ENCODE data around the gene XPA.
"Not testable (repeated sequence)": the region's sequence is repeated elsewhere in the genome, so short reads cannot be mapped to it uniquely, and the experiment has no call there.

XPA gene

DNA sequence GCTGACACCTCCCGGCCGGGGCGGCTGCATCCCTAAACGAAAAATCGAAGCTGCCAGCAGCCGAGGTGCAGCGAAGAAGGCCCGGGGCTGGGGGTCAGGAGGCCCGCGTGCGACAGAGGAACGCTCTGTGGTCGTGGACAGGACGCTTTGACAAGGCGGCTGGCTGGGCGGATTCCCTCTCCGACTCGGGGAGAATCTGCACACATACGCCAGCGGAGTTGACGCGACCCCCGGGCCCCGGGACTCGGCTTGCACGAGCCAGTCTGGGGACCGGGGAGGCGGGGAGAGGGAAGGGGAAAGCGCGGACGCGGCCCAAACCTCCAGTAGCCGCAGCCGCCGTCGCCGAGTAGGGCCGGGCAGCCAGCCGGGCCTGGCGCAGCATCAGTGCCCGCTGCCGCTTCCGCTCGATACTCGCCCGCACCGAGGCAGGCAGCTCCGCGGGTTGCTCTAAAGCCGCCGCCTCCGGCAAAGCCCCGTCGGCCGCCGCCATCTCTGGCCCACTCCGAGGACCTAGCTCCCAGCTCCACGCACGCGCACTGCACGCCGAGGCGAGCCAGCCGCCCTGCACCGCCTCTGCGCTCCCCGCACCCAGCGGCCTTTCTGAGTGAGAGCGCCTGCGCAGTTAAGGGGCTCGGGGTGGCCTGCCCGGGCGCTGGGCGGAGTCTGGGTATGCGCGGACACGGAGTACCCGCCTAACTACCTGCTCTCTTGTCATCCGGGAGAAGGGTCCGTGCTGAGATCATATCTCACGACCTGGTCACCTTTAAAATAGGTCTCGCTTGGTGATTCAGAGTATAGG, at the start of gene XPA:
Gene XPA (minus strand): TSS at position 538 of the 799 bp plus-strand sequence. CDS start 48 bp downstream, at position 490.
- Histone ChIP-seq H3K4me1 (ENCODE audit: insufficient read depth, insufficient read length) (peaks cover 4% of the 10 kb centered on the region), H3K4me3 (ENCODE audit: insufficient read length, low read depth) (peak within 1 kb of the TSS; percentile 91), H3K9me3 (ENCODE audit: insufficient read depth, low read length) (no peaks in the 10 kb centered on the region), H3K36me3 (ENCODE audit: insufficient read depth, insufficient read length, low read length) (peaks cover 13% of the 10 kb centered on the region), H3K27me3 (ENCODE audit: insufficient read depth, insufficient read length) (peaks cover 43% of the 10 kb centered on the region), H3K9ac (ENCODE audit: insufficient read length, low read depth) (peak within 1 kb of the TSS; percentile 95)
- DNase-seq (ENCODE audit: low read depth, low spot score), result peak; percentile 92
- TF ChIP-seq YY1 (IDR thresholded peaks at IDR 0.05; ENCODE audit: insufficient read depth, insufficient read length) (no peak), SUZ12 (IDR thresholded peaks at IDR 0.05; ENCODE audit: extremely low read depth, insufficient read depth, insufficient read length) (no peak), ZNF274 (IDR thresholded peaks at IDR 0.05; ENCODE audit: low read depth, low read length) (no peak)

DNA sequence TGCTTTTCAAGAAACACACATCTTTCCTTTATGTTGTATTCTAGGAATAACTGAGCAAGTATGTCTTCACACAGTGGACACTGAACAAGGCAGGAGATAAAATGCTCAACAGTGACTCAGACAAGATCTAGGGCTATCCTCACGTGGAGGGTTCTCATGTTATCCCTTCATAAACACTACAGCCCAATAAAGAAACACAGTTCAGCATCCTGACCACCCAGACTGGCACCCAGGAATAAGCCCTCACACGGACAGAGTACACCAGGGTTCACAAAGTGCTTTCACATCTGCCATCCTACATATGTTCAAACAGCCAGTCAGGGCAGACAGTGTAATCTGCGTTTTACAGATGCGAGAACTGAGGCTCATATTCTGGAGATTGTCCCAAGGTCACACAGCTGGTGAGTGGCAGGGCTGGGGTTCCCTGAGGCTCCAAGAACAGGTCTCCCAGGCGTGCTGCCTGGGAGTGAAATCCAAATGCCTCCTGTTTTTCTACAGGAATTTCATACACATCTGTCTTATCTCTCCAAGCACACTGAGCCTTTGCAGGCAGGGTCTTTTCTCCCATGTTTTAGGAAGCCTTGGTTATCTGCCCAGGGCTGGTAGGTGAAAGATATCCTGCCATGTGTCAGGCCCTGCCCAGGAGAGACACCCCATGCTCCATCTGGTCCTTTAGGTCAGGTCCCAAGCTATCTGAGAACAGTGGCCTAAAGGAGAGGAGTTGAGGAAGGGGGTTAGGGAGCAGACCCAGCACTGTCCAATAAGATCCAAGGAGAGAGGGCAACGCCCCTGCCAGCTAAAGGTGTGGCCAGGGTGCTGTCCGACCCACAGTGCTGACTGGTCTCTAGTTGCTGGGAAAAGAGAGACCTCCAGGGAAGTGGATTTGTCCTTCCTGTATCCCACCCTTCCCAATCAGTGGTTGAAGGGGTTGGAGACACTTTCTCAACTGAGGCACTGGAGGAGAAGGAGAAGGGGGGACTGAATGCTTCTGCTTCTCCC, 47.9 kb upstream of the XPA start:
- Histone ChIP-seq H3K9me3 (ENCODE audit: insufficient read depth, low read length) (peaks cover 12% of the 10 kb centered on the region; the same call in 1 of the 2 replicates), H3K4me3 (ENCODE audit: insufficient read length, low read depth) (no peak overlapping the region), H3K4me1 (ENCODE audit: insufficient read depth, insufficient read length) (peaks cover 8% of the 10 kb centered on the region), H3K9ac (ENCODE audit: insufficient read length, low read depth) (no peak overlapping the region), H3K27me3 (ENCODE audit: insufficient read depth, insufficient read length) (peaks cover 23% of the 10 kb centered on the region), H3K36me3 (ENCODE audit: insufficient read depth, insufficient read length, low read length) (no peaks in the 10 kb centered on the region)
- no peak for DNase-seq (ENCODE audit: low read depth, low spot score)
- TF ChIP-seq ZNF274 (IDR thresholded peaks at IDR 0.05; ENCODE audit: low read depth, low read length) (no peak), SUZ12 (IDR thresholded peaks at IDR 0.05; ENCODE audit: extremely low read depth, insufficient read depth, insufficient read length) (no peak), YY1 (IDR thresholded peaks at IDR 0.05; ENCODE audit: insufficient read depth, insufficient read length) (no peak)

DNA sequence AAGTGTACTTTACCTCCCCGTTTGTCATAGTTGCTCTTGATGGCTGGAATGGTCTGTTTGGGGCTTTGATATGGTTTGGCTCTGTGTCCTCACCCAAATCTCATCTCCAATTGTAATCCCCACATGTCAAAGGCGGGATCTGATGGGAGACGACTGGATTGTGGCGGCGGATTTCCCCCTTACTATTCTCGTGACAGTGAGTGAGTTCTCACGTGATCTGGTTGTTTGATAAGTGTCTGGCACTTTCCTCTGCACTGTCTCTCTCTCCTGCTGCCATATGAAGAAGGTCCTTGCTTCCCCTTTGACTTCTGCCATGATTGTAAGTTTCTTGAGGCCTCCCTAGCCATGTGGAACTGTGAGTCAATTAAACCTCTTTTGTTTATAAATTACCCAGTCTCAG, 46.9 kb upstream of the XPA start:
- not testable (repeated sequence) for H3K36me3 ChIP-seq (ENCODE audit: insufficient read depth, insufficient read length, low read length); H3K4me1 ChIP-seq (ENCODE audit: insufficient read depth, insufficient read length); DNase-seq (ENCODE audit: low read depth, low spot score); H3K4me3 ChIP-seq (ENCODE audit: insufficient read length, low read depth); H3K9ac ChIP-seq (ENCODE audit: insufficient read length, low read depth)
- peaks cover 31% of the 10 kb centered on the region for H3K27me3 ChIP-seq (ENCODE audit: insufficient read depth, insufficient read length)
- H3K9me3 ChIP-seq (ENCODE audit: insufficient read depth, low read length), result peaks cover 12% of the 10 kb centered on the region; the same call in 1 of the 2 replicates

DNA sequence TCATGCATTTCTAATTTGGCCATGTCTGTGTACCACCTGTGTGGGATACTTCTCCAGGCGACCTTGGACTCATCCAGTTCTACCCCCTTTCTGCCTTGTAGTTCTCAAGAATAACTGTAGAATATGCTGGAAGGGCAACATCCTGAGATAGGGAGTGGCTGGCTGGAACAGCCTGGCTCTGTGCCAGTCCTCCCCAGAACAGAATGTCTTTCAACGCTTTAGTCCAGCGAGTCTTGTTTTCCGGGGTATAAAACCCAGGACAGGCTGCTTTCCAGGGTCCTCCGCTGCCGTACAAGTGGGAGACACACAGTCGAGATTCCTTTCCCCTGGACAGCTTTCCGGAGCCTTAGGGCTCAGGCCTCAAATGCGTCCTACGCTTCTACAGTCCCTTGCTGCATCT, 45.4 kb upstream of the XPA start:
- Histone ChIP-seq H3K4me3 (ENCODE audit: insufficient read length, low read depth) (no peak overlapping the region), H3K4me1 (ENCODE audit: insufficient read depth, insufficient read length) (peaks cover 5% of the 10 kb centered on the region), H3K27me3 (ENCODE audit: insufficient read depth, insufficient read length) (peaks cover 31% of the 10 kb centered on the region), H3K36me3 (ENCODE audit: insufficient read depth, insufficient read length, low read length) (no peaks in the 10 kb centered on the region), H3K9ac (ENCODE audit: insufficient read length, low read depth) (no peak overlapping the region), H3K9me3 (ENCODE audit: insufficient read depth, low read length) (peaks cover 13% of the 10 kb centered on the region; the same call in 1 of the 2 replicates)
- no peak for DNase-seq (ENCODE audit: low read depth, low spot score)
- TF ChIP-seq ZNF274 (IDR thresholded peaks at IDR 0.05; ENCODE audit: low read depth, low read length), result no peak
- no peak for TF ChIP-seq SUZ12 (IDR thresholded peaks at IDR 0.05; ENCODE audit: extremely low read depth, insufficient read depth, insufficient read length)
- TF ChIP-seq YY1 (IDR thresholded peaks at IDR 0.05; ENCODE audit: insufficient read depth, insufficient read length), result no peak

DNA sequence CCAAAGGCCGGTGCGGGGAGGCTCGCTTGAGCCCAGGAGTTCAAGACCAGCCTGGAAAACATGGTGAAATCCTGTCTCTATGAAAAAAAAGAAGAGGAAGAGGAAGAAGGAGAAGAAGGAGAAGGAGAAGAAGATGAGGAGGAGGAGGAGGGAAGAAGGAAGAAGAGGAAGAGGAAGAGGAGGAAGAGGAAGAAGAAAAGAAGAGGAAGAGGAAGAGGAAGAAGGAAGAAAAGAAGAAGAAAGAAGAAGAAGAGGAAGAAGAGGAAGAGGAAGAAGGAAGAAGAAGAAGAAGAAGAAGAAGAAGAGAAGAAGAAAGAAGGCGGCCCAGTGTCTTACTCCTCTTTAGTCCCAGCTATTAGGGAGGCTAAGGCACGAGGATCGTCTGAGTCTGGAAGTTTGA, 44.8 kb upstream of the XPA start:
- Histone ChIP-seq H3K36me3 (ENCODE audit: insufficient read depth, insufficient read length, low read length) (no peaks in the 10 kb centered on the region), H3K9me3 (ENCODE audit: insufficient read depth, low read length) (peaks cover 17% of the 10 kb centered on the region; the same call in 1 of the 2 replicates), H3K9ac (ENCODE audit: insufficient read length, low read depth) (no peak overlapping the region), H3K4me1 (ENCODE audit: insufficient read depth, insufficient read length) (no peaks in the 10 kb centered on the region), H3K4me3 (ENCODE audit: insufficient read length, low read depth) (no peak overlapping the region), H3K27me3 (ENCODE audit: insufficient read depth, insufficient read length) (peaks cover 31% of the 10 kb centered on the region)
- no peak for DNase-seq (ENCODE audit: low read depth, low spot score)
- TF ChIP-seq ZNF274 (IDR thresholded peaks at IDR 0.05; ENCODE audit: low read depth, low read length), result no peak
- no peak for TF ChIP-seq SUZ12 (IDR thresholded peaks at IDR 0.05; ENCODE audit: extremely low read depth, insufficient read depth, insufficient read length)
- TF ChIP-seq YY1 (IDR thresholded peaks at IDR 0.05; ENCODE audit: insufficient read depth, insufficient read length), result no peak

DNA sequence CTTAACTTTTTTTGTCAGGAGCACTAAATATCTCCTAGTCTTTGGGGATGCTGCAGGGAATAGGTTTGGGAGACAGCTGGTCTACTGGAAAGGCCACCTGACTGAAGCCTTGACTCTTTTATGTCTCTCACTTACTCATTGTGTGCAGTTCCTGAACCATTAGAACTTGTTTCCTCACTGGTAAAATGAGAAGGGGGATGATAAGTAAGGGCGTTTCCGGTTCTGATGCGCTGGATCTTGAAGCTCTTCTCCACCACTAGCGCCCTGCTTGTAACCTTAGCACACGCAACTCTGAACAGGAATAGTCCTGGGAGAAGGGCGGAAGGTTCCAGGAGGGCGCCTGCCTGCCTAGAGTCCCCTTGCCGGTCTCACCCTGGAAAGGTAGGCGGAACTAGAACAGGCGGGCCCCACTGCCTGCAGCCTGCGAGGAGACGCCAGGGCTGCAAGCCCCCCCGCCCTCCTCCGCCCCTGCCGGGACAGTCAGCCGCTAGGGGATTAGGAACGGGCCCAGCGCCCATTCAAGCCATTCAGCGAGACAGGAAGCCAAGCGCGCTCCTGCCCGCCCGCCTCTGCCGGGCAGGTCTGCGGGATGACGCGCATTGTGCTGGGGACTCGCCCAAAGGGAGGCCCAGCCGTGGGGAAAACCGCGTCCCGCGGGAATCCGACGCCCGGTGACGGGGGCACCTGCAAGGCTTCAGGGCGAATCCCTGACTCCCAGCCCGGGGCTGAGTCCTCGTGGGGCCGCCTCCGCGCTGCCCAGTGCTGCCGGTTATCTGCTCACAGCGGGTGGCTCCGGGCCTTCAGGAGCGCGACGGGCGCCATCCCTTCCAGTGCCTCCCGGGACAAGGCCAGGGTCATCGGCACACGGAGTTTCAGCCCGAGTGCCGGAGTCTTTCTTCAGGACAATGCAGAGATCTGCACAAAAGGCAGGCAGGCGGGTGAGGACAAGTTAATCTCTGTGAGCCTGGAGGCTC, 44.0 kb upstream of the XPA start:
- peaks cover 17% of the 10 kb centered on the region; the same call in 1 of the 2 replicates for H3K9me3 ChIP-seq (ENCODE audit: insufficient read depth, low read length)
- H3K36me3 ChIP-seq (ENCODE audit: insufficient read depth, insufficient read length, low read length), result no peaks in the 10 kb centered on the region
- TF ChIP-seq SUZ12 (IDR thresholded peaks at IDR 0.05; ENCODE audit: extremely low read depth, insufficient read depth, insufficient read length), result no peak
- TF ChIP-seq ZNF274 (IDR thresholded peaks at IDR 0.05; ENCODE audit: low read depth, low read length), result no peak
- TF ChIP-seq YY1 (IDR thresholded peaks at IDR 0.05; ENCODE audit: insufficient read depth, insufficient read length), result no peak
- H3K27me3 ChIP-seq (ENCODE audit: insufficient read depth, insufficient read length), result peaks cover 31% of the 10 kb centered on the region
- peak overlapping the region; percentile 72 for H3K9ac ChIP-seq (ENCODE audit: insufficient read length, low read depth)
- peak; percentile 72 for DNase-seq (ENCODE audit: low read depth, low spot score)
- peak overlapping the region; percentile 41 for H3K4me3 ChIP-seq (ENCODE audit: insufficient read length, low read depth)
- H3K4me1 ChIP-seq (ENCODE audit: insufficient read depth, insufficient read length), result no peaks in the 10 kb centered on the region

All from NT2/D1 (cell line).